Measurements from ENCODE around the gene MS4A2.
"Not testable (repeated sequence)": the region's sequence is repeated elsewhere in the genome, so short reads cannot be mapped to it uniquely, and the experiment has no call there.

Gene MS4A2

GRCh38 chr11:60122414-60123036 lies 34.1 kb downstream of the MS4A2 start:
- Mint-ChIP-seq H3K9me3 (no peaks in the 10 kb centered on the region), H3K27ac (no peak overlapping the region), H3K4me3 (no peak overlapping the region), H3K36me3 (ENCODE audit: low read depth) (no peaks in the 10 kb centered on the region), H3K4me1 (ENCODE audit: low read depth) (no peaks in the 10 kb centered on the region), H3K27me3 (ENCODE audit: low read depth) (no peaks in the 10 kb centered on the region)

GRCh38 chr11:60124802-60125432 lies 36.5 kb downstream of the MS4A2 start:
- Mint-ChIP-seq H3K27ac (no peak overlapping the region), H3K36me3 (ENCODE audit: low read depth) (no peaks in the 10 kb centered on the region), H3K9me3 (no peaks in the 10 kb centered on the region), H3K4me3 (no peak overlapping the region), H3K4me1 (ENCODE audit: low read depth) (no peaks in the 10 kb centered on the region), H3K27me3 (ENCODE audit: low read depth) (no peaks in the 10 kb centered on the region)

- no peak overlapping the region for H3K27ac Mint-ChIP-seq
- H3K4me3 Mint-ChIP-seq, result no peak overlapping the region
- H3K27me3 Mint-ChIP-seq (ENCODE audit: low read depth), result no peaks in the 10 kb centered on the region
- no peaks in the 10 kb centered on the region for H3K4me1 Mint-ChIP-seq (ENCODE audit: low read depth)
- no peaks in the 10 kb centered on the region for H3K9me3 Mint-ChIP-seq
- no peaks in the 10 kb centered on the region for H3K36me3 Mint-ChIP-seq (ENCODE audit: low read depth)
Observed at GRCh38 chr11:60125956-60126585, 37.6 kb downstream of the MS4A2 start.

- Mint-ChIP-seq H3K27ac (no peak overlapping the region), H3K36me3 (ENCODE audit: low read depth) (no peaks in the 10 kb centered on the region), H3K9me3 (no peaks in the 10 kb centered on the region), H3K4me1 (ENCODE audit: low read depth) (no peaks in the 10 kb centered on the region), H3K27me3 (ENCODE audit: low read depth) (no peaks in the 10 kb centered on the region), H3K4me3 (no peak overlapping the region)
Observed at GRCh38 chr11:60127311-60127811, 38.9 kb downstream of the MS4A2 start.

GRCh38 chr11:60128376-60128775 lies 39.9 kb downstream of the MS4A2 start:
- no peaks in the 10 kb centered on the region for H3K9me3 Mint-ChIP-seq
- H3K4me3 Mint-ChIP-seq, result no peak overlapping the region
- no peaks in the 10 kb centered on the region for H3K4me1 Mint-ChIP-seq (ENCODE audit: low read depth)
- no peaks in the 10 kb centered on the region for H3K36me3 Mint-ChIP-seq (ENCODE audit: low read depth)
- no peaks in the 10 kb centered on the region for H3K27me3 Mint-ChIP-seq (ENCODE audit: low read depth)
- no peak overlapping the region for H3K27ac Mint-ChIP-seq

- H3K27me3 Mint-ChIP-seq (ENCODE audit: low read depth); H3K27ac Mint-ChIP-seq; H3K4me3 Mint-ChIP-seq; H3K4me1 Mint-ChIP-seq (ENCODE audit: low read depth); H3K9me3 Mint-ChIP-seq; H3K36me3 Mint-ChIP-seq (ENCODE audit: low read depth): not testable (repeated sequence)
Observed at GRCh38 chr11:60128866-60129265, 40.4 kb downstream of the MS4A2 start.

DNA sequence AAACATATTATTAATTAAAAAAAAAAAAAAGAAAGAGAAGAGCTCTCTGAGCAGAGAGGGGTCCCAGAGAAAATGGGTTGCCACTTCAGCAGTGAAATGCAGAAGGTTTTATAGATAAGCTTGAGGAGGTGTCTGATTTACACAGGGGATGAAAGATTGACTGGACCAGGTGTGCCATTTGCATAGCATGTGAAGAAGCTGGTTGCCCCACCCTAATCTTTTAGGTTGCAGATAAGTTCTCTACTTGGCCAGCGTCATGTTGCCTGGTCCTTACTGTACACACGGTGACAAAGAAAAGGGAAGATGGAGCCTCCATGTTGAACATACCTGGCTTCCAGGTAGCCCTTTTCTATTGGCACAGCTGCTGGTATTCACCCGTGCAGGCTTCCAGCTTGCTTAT lies 41.4 kb downstream of the MS4A2 start:
- Mint-ChIP-seq H3K27me3 (ENCODE audit: low read depth) (no peaks in the 10 kb centered on the region), H3K9me3 (no peaks in the 10 kb centered on the region), H3K4me1 (ENCODE audit: low read depth) (no peaks in the 10 kb centered on the region), H3K4me3 (no peak overlapping the region), H3K36me3 (ENCODE audit: low read depth) (no peaks in the 10 kb centered on the region), H3K27ac (no peak overlapping the region)

DNA sequence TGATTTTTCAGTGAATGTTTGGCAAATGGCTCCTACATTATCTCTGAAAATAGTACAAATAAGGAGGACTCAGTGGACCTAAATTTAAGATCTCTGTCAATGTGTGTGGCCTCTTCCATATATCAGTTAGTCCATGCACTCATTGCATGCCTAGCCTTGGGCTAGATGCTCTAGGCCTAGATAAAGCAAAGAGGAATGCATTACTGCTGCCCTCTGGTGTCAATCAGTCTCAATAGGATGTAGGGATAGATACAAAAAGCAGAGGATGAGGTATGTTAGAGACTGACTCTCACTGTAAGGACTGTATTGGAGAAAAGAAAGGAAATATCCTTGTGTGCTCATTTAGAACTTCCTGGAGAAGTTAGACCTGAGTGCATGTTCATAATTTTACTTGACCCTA lies 42.0 kb downstream of the MS4A2 start:
- Mint-ChIP-seq H3K27ac (no peak overlapping the region), H3K4me1 (ENCODE audit: low read depth) (no peaks in the 10 kb centered on the region), H3K36me3 (ENCODE audit: low read depth) (no peaks in the 10 kb centered on the region), H3K27me3 (ENCODE audit: low read depth) (no peaks in the 10 kb centered on the region), H3K4me3 (no peak overlapping the region), H3K9me3 (no peaks in the 10 kb centered on the region)

DNA sequence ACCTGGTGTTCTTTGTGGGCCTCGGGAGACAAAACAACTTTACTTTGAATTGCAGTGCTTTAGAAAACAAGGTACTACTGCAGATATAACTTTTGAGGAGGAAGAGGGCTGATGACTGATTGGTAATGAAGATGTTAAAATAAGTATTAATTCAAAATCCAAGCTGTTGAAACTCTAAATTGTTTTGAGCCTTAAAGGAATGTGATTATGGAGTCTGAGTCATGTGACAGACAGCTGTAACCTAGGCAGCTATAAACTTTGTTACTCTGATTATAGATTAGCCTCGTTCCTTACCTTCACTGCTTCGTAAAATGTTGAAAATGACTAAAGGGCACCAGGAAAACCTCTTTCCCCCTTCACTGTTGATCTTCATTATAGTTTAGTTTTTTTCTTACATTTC lies 43.4 kb downstream of the MS4A2 start:
- Mint-ChIP-seq H3K27ac (no peak overlapping the region), H3K27me3 (ENCODE audit: low read depth) (no peaks in the 10 kb centered on the region), H3K9me3 (no peaks in the 10 kb centered on the region), H3K36me3 (ENCODE audit: low read depth) (no peaks in the 10 kb centered on the region), H3K4me1 (ENCODE audit: low read depth) (no peaks in the 10 kb centered on the region), H3K4me3 (no peak overlapping the region)

DNA sequence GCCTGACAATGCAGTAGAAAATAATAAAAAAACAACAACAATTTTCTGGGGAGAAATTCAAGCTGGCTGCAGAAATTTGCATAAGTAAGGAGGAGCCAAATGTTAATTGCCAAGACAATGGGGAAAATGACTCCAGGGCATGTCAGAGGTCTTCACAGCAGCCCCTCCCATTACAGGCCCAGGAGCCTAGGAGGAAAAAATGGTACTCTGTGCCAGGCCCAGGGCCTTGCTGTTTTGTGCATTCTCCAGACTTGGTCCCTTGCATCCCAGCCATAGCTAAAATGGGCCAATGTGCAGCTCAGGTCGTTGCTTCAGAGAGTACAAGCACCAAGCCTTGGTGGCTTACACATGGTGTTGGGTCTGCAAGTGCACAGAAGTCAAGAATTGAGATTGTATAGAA lies 45.5 kb downstream of the MS4A2 start:
- Mint-ChIP-seq H3K4me3 (no peak overlapping the region), H3K9me3 (no peaks in the 10 kb centered on the region), H3K27ac (no peak overlapping the region), H3K4me1 (ENCODE audit: low read depth) (no peaks in the 10 kb centered on the region), H3K27me3 (ENCODE audit: low read depth) (no peaks in the 10 kb centered on the region), H3K36me3 (ENCODE audit: low read depth) (no peaks in the 10 kb centered on the region)

DNA sequence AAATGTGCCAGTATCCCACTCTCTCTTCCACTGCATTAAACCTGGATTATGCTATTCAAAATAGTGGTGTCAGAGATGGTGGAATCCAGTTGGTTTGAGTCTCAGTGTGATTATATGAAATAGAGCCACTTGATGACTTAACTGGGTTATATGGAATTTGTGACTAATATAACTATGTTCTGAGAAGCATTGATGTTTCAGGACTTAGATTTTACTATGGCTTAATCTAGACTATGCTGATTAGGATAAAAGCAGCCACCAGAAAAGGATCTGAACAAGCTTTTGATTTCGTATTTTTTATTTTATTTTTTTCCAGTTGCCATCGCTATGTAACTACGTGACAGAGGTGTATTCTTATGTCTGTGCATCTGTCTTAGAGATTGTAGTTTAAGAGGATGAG lies 55.3 kb downstream of the MS4A2 start:
- no peak overlapping the region for H3K4me3 Mint-ChIP-seq
- no peaks in the 10 kb centered on the region for H3K27me3 Mint-ChIP-seq (ENCODE audit: low read depth)
- H3K27ac Mint-ChIP-seq, result no peak overlapping the region
- no peaks in the 10 kb centered on the region for H3K4me1 Mint-ChIP-seq (ENCODE audit: low read depth)
- H3K36me3 Mint-ChIP-seq (ENCODE audit: low read depth), result no peaks in the 10 kb centered on the region
- H3K9me3 Mint-ChIP-seq, result no peaks in the 10 kb centered on the region

GRCh38 chr11:60145677-60146076 lies 57.2 kb downstream of the MS4A2 start:
- Mint-ChIP-seq H3K36me3 (ENCODE audit: low read depth) (no peaks in the 10 kb centered on the region), H3K9me3 (no peaks in the 10 kb centered on the region), H3K4me3 (no peak overlapping the region), H3K4me1 (ENCODE audit: low read depth) (no peaks in the 10 kb centered on the region), H3K27ac (no peak overlapping the region), H3K27me3 (ENCODE audit: low read depth) (no peaks in the 10 kb centered on the region)
